OCI-LY3 (cell line): ENCODE data around the gene ATP8B3.

ENCODE experiments used
- H2AFZ ChIP-seq: fragments of 200-600, 300-600 bp; shearing (Covaris generic); 2 replicates; pipeline ENCODE4 v1.6.0; 2014; ENCODE audit warnings: antibody characterized with exemption, low read depth, low read length
- H3K27ac ChIP-seq: fragments of 200-600, 300-600 bp; sonication (generic); 2 replicates; pipeline ENCODE4 v1.5.1; 2014; ENCODE audit warnings: mild to moderate bottlenecking, low read length, moderate library complexity, mixed read lengths
- H3K27me3 ChIP-seq: fragments of 200-600, 300-600 bp; sonication (generic); 2 replicates; pipeline ENCODE4 v1.6.1; 2014; ENCODE audit warnings: low read depth, low read length, mixed read lengths
- H3K36me3 ChIP-seq: fragments of 200-600, 300-600 bp; sonication (generic); replicated peaks from 2 replicates; pipeline ENCODE3; 2014; ENCODE audit warnings: low read depth, low read length, mixed read lengths
- H3K4me1 ChIP-seq: fragments of 300-600, 200-600 bp; sonication (generic); 2 replicates; pipeline ENCODE4 v1.6.1; 2014; ENCODE audit warnings: low read length, mixed read lengths
- H3K4me2 ChIP-seq: fragments of 200-600, 300-600 bp; sonication (generic); 2 replicates; pipeline ENCODE4 v1.6.1; 2014; ENCODE audit warnings: low read length, mixed read lengths
- H3K4me3 ChIP-seq: fragments of 300-600, 200-600 bp; sonication (generic); 2 replicates; pipeline ENCODE4 v1.5.1; 2014; ENCODE audit warnings: antibody characterized with exemption, mild to moderate bottlenecking, low read length, moderate library complexity
- H3K79me2 ChIP-seq: fragments of 300-600, 200-600 bp; shearing (Covaris generic); 2 replicates; pipeline ENCODE4 v1.6.1; 2014; ENCODE audit warnings: mild to moderate bottlenecking, low read length, mixed read lengths
- H3K9ac ChIP-seq: fragments of 300-600, 200-600 bp; shearing (Covaris generic); 2 replicates; pipeline ENCODE4 v1.6.0; 2014; ENCODE audit warnings: mild to moderate bottlenecking, low read length, moderate library complexity
- H3K9me3 ChIP-seq: fragments of 200-600, 300-600 bp; shearing (Covaris generic); 2 replicates; pipeline ENCODE4 v1.6.1; 2014; ENCODE audit warnings: low read length, mixed read lengths; ENCODE audit not compliant: insufficient read depth
- H4K20me1 ChIP-seq: fragments of 200-600, 300-600 bp; sonication (generic); 2 replicates; pipeline ENCODE4 v1.6.1; 2016; ENCODE audit warnings: low read length, mixed read lengths; ENCODE audit not compliant: insufficient read depth
- CTCF ChIP-seq: fragments of 200-600, 300-600 bp; sonication (generic); IDR thresholded peaks from 2 replicates; pipeline ENCODE4 v1.5.1; 2014; ENCODE audit warnings: antibody characterized with exemption, low read length, low read depth
- EZH2phosphoT487 ChIP-seq: fragments of 200-600 bp; shearing (Covaris generic); IDR thresholded peaks from 2 replicates; pipeline ENCODE4 v1.6.1; 2018; ENCODE audit warnings: antibody characterized with exemption, mixed run types, low read depth

Gene ATP8B3

GRCh38 chr19:1830978-1831377 lies 18.9 kb upstream of the ATP8B3 start:
- H2AFZ ChIP-seq, result no peak overlapping the region
- no peaks in the 10 kb centered on the region for H3K9me3 ChIP-seq
- no peaks in the 10 kb centered on the region for H3K27me3 ChIP-seq
- TF ChIP-seq CTCF (no peak), EZH2phosphoT487 (no peak)
- no peak overlapping the region for H3K4me3 ChIP-seq
- H3K36me3 ChIP-seq, result peaks cover 9% of the 10 kb centered on the region
- H4K20me1 ChIP-seq, result peaks cover 49% of the 10 kb centered on the region
- no peak overlapping the region for H3K27ac ChIP-seq
- H3K79me2 ChIP-seq, result peaks cover 61% of the 10 kb centered on the region
- H3K4me2 ChIP-seq, result no peak overlapping the region
- H3K9ac ChIP-seq, result no peak overlapping the region
- no peaks in the 10 kb centered on the region for H3K4me1 ChIP-seq

DNA sequence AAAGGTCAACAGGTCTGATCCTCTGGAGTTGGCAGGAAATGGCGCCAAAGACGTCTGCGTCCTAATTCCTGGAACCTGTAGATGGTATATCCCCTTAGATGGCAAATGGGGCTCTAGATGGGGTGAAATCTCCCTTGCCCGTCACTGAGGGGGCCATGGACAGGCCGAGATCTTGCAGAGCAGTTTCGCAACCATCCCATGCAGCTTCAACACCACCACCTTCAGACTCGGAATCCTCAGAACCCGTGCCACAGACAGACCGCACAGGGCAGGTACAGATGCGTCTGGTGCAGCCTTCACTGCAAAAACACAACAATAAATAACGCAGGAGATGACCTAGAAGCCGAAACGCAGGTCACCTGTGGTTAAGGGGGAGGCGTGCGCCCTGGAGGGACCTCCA lies 18.5 kb upstream of the ATP8B3 start:
- Histone ChIP-seq H3K27me3 (no peaks in the 10 kb centered on the region), H3K9ac (no peak overlapping the region), H3K36me3 (peaks cover 12% of the 10 kb centered on the region), H3K79me2 (peaks cover 57% of the 10 kb centered on the region), H4K20me1 (peaks cover 49% of the 10 kb centered on the region), H3K27ac (no peak overlapping the region), H3K4me1 (no peaks in the 10 kb centered on the region), H2AFZ (no peak overlapping the region), H3K4me2 (no peak overlapping the region), H3K4me3 (no peak overlapping the region), H3K9me3 (no peaks in the 10 kb centered on the region)
- TF ChIP-seq CTCF (no peak), EZH2phosphoT487 (no peak)

GRCh38 chr19:1829958-1830357 lies 17.9 kb upstream of the ATP8B3 start:
- Histone ChIP-seq H3K9ac (no peak overlapping the region), H3K79me2 (peaks cover 51% of the 10 kb centered on the region), H3K27me3 (no peaks in the 10 kb centered on the region), H3K4me3 (no peak overlapping the region), H2AFZ (no peak overlapping the region), H3K36me3 (peaks cover 12% of the 10 kb centered on the region), H3K4me2 (no peak overlapping the region), H3K4me1 (no peaks in the 10 kb centered on the region), H3K9me3 (no peaks in the 10 kb centered on the region), H4K20me1 (peaks cover 45% of the 10 kb centered on the region), H3K27ac (no peak overlapping the region)
- no peak for TF ChIP-seq EZH2phosphoT487
- TF ChIP-seq CTCF, result no peak

GRCh38 chr19:1828279-1829238 lies 16.5 kb upstream of the ATP8B3 start:
- Histone ChIP-seq H3K79me2 (peaks cover 37% of the 10 kb centered on the region), H2AFZ (no peak overlapping the region), H3K9ac (no peak overlapping the region), H3K4me1 (no peaks in the 10 kb centered on the region), H3K4me2 (no peak overlapping the region), H3K27ac (no peak overlapping the region), H3K36me3 (peaks cover 16% of the 10 kb centered on the region), H3K9me3 (no peaks in the 10 kb centered on the region), H3K4me3 (no peak overlapping the region), H3K27me3 (no peaks in the 10 kb centered on the region), H4K20me1 (peaks cover 31% of the 10 kb centered on the region)
- TF ChIP-seq CTCF (no peak), EZH2phosphoT487 (no peak)
